Activated naive CD4-positive, alpha-beta T cell treated with Interleukin-2 at 50 U/mL for 16 hours (primary cell): ENCODE data around the gene VANGL1.
"Not testable (repeated sequence)": the region's sequence is repeated elsewhere in the genome, so short reads cannot be mapped to it uniquely, and the experiment has no call there.

ENCODE experiments used
- DNase-seq: peaks from one replicate; pipeline ENCODE4 v3.0.0-alpha.2; 2020

Gene VANGL1

GRCh38 chr1:115641762-115642167, at the start of gene VANGL1:
Gene VANGL1, plus strand, starts transcription at chr1:115641970. Its CDS starts 9,444 bp downstream, at chr1:115651414.
- peak; percentile 33 for DNase-seq

GRCh38 chr1:115592264-115592663, 49.5 kb upstream of the VANGL1 start:
- no peak for DNase-seq

- no peak for DNase-seq
Observed at GRCh38 chr1:115593365-115594259, 48.2 kb upstream of the VANGL1 start.

DNA sequence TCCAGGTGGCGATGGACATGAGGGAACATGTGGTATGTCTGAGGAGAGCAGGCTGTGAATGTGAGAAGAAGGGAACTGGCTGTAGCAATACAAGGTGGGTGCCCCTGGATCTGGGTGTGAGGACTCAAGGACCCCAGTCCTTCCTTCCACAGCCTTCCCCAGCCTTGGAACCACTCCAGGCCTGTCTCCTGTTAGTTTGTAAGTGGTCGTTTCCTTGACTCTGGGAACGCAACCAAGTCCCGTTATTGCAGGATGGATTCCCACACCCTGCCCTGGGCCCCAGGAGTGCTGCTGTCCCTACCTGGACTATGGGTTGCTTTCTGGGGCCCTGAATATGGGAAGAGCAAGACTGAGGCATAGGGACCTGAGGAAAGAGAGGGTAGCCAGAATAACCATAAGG, 47.2 kb upstream of the VANGL1 start:
- no peak for DNase-seq

GRCh38 chr1:115595279-115596079, 46.3 kb upstream of the VANGL1 start:
- peak; percentile 60 for DNase-seq

DNA sequence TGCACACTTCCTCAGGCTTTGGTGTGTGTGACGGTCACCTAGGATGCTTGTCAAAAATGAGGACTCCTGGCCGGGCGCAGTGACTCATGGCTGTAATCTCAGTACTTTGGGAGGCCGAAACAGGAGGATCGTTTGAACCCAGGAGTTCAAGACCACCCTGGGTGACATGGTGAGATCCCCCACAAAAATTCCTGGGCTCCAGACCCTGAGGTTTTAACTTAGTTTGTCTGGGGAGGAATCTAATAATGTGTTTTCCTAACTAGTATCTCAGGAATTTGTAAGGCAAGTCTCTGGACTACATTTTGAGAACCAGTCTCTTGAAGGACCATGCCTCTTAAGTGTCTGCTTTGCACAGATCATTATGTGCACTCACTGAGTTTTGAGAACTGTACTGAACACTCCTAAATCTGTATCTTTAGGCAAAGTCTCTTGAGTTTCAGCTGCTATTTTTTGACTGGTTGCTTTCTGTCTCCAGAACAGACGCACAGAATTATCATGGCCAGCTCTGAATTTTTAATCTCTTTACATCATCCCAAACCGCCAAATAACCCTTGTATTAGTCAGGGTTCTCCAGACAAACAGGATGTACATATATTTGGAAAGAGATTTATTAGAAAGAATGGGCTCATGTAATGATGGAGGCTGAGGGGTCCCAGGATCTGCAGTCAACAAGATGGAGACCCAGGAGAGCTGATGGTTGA, 45.5 kb upstream of the VANGL1 start:
- DNase-seq: no peak

- DNase-seq: no peak
Observed at GRCh38 chr1:115604508-115604907, 37.3 kb upstream of the VANGL1 start.

- DNase-seq: no peak
Observed at GRCh38 chr1:115606305-115606704, 35.5 kb upstream of the VANGL1 start.

- no peak for DNase-seq
Observed at GRCh38 chr1:115609021-115609420, 32.7 kb upstream of the VANGL1 start.

- no peak for DNase-seq
Observed at GRCh38 chr1:115613767-115614166, 28.0 kb upstream of the VANGL1 start.

GRCh38 chr1:115620453-115620852, 21.3 kb upstream of the VANGL1 start:
- no peak for DNase-seq

DNA sequence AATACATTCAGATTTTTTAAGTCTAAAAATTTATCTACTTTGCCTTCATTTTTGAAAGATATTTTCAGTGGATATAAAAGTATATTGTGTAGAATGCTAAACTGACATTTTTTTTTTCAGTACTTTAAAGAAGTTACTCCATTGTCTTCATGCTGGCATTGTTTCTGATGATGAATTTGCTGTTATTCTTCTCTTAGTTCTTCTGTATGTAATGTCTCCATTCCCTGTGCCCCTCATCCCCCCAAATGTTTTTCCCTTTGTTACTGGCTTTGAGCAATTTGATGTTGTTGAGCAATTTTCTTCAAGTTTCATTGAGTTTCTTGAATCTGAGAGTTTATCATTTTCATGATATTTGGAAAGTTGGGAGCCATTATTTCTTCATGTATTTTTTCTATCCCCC, 20.8 kb upstream of the VANGL1 start:
- DNase-seq: no peak

DNA sequence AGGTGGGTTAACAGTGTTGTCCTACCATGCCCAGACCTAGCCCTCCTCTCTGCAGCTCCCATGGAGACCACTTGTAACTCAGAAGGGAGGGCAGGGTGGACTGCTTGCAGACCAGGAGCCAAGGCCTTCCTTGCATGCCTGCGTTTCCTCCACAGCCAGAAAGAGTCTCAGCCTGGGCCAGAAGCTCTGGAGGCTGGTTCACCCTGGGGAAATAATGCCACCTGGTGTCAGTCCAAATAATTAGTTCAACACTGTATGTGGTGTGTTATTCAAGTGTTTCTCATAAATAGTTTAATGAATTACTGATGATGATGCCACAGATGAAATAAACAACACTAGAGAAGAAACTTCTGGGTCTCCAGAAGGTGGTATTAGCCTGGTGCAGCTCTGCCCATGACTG, 16.9 kb upstream of the VANGL1 start:
- DNase-seq: no peak

DNA sequence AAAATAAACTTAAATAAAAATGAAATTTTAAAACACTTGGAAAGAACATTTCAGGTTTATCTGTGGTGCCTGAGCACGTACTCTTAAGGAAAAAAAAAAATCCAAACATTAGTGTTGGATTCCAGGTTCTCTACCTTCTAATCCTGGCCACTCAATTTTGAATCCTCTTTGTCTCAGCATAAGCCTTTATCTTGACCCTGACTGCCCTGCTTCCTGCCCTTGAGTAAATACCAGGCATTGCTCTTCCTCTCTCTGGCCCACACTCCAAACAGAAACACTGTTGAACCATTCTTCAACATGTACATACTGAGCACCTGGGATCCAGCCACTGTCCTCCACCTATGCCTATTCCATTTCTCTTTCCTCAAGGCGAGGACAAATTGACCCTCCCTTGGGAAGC, 11.4 kb upstream of the VANGL1 start:
- no peak for DNase-seq

DNA sequence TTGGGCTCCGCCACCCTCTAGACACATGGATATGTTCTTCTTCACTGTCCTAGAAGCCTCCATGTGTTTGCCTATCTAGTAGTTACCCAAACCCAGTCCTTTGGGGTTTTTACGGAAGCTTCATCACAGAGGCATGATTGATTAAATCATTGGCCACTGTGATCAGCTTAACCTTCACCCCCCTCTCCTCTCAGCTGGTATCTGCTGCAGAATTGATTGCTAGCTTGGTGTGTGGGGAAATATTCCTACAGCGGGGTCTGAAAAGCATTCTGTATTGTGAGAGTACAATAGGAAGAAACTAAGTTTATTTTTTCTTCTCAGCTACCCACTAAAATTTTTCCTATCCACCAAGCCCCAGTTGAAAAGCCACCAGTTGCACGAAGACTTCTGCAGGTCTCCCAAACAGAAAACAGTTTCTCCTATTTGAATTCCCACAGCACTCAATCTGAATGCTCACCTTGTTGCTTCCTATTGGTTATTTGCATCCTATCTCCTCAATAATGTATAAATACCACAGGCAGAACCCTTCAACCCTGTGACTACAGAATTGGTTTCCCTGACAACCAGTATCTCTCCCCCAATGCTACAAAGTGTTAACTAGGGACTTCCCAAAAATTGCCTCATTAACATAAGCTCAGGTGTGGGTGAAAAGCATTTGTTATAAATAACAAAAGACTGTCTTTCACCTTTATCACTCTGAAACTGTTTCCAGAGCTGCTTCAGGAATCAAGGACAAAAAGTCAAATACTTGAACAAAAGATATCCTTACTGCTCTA, 9.3 kb upstream of the VANGL1 start:
- no peak for DNase-seq

DNA sequence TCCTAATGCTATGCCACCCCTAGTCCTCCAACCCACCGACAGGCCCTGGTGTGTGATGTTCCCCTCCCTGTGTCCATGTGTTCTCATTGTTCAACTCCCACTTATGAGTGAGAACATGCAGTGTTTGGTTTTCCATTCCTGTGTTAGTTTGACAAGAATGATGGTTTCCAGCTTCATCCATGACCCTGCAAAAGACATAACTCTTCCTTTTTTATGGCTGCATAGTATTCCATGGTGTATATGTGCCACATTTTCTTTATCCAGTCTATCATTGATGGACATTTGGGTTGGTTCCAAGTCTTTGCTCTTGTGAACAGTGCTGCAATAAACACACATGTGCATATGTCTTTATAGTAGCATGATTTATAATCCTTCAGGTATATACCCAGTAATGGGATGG, 8.2 kb upstream of the VANGL1 start:
- DNase-seq: not testable (repeated sequence)

GRCh38 chr1:115637247-115637646, 4.5 kb upstream of the VANGL1 start:
- DNase-seq: not testable (repeated sequence)

- DNase-seq: no peak
Observed at GRCh38 chr1:115640384-115640783, 1.4 kb upstream of the VANGL1 start.

DNA sequence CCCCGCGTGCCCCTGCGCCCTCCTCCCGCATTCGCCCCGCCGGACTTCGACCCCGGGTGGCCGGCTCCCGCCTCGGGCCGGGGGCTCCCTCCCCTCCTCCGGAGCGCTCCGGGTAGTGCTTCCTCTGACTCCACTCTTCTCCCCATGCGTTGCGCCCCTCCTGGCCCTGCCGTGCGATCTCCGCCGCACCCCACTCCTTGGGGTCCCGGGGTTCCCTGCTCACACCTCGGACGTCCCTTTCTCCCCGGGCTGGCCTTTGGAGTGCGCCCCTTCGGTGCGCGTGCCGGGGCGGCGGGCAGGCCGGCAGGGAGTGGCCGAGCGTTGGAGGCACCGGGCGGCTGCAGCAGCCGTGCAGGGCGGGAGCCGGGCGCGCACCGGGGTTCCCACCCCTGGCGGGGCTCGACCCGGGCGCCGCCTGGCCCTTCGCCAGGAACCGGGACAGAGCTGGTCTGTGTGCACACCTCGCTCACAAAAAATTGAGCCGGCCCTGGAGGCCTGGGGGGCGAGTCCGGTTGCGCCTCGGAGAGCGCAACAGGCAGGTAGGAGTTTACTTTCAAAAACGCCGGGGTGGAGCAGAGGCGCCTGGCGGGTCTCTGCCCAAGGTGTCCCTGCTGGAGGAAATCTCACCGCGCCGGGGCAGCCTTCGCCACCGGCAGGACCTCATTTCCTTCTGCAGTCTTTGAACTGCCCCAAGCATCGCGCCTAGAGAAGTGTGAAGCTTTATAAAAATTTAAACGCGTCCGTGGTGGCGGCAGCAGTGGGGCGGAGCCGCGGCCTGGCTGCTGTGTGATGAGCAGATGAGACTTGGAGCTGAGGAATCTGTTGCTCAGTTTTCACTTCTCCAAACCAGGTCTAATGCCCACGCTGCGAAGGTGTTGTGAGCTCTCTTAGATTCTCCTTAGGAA, 650 bp downstream of the VANGL1 start:
- DNase-seq: peak; percentile 17

GRCh38 chr1:115643225-115643624, 1.5 kb downstream of the VANGL1 start:
- DNase-seq: no peak

DNA sequence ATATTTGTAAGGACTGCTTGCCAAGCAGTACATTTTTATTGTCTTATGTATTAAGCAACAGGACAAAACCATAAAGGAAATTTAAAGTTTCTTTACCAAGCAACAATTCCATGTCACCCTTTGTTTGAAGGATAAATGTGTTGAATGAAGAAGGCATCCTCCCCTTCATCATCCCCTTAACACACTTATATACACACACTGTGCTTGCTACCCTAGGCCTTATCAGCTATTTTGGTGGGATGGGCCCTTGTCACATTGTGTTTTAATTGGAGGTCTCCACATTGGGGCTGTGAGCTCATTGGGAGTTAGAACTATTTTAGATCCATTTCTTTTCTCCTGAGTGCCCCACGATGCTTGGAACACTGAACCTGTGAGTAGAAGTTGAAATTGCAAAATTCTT, 1.9 kb downstream of the VANGL1 start:
- no peak for DNase-seq
